K562 (cell line): ENCODE results near the gene SRC. TPM values are rescaled to one million over a fixed set of nuclear protein-coding genes. Genes with fewer than 3 reads are reported as not detected.

ENCODE experiments used
- CREM ChIP-seq: IDR thresholded peaks from 2 replicates; pipeline ENCODE4 v1.6.1; 2014; ENCODE audit warnings: antibody characterized with exemption, low read depth
- HIVEP1 ChIP-seq: fragments of 250-450 bp; sonication (Bioruptor Pico); IDR thresholded peaks from 2 replicates; pipeline ENCODE4 v1.4.0; 2020; ENCODE audit warnings: mild to moderate bottlenecking
- KDM5B ChIP-seq: fragments of 200-600 bp; sonication (generic); IDR thresholded peaks from 2 replicates; pipeline ENCODE4 v1.6.1; 2012; ENCODE audit warnings: low read depth, mild to moderate bottlenecking, moderate library complexity, low read length, control low read depth, inconsistent platforms; ENCODE audit not compliant: insufficient replicate concordance
- MNT ChIP-seq, 2 experiments: fragments of 450-650 bp; conservative IDR thresholded peaks; 2 replicates each; pipeline ENCODE4 v1.6.1; 2017; ENCODE audit warnings: mild to moderate bottlenecking in 2 of 2, moderate library complexity in 2 of 2
- NEUROD1 ChIP-seq: fragments of 150-350 bp; IDR thresholded peaks from 2 replicates; pipeline ENCODE4 v1.6.1; 2014; ENCODE audit warnings: borderline replicate concordance, low read length, low read depth; ENCODE audit not compliant: partially characterized antibody
- RBBP5 ChIP-seq: fragments of 200-600 bp; sonication (generic); IDR thresholded peaks from 2 replicates; pipeline ENCODE4 v1.6.1; 2012; ENCODE audit warnings: borderline replicate concordance, mild to moderate bottlenecking, low read length, control low read depth, inconsistent platforms; ENCODE audit not compliant: insufficient read depth, poor library complexity, severe bottlenecking
- RBM15 ChIP-seq: fragments of 200-400 bp; formaldehyde crosslinking; IDR thresholded peaks from 2 replicates; pipeline ENCODE4 v1.6.1; 2018; ENCODE audit warnings: mild to moderate bottlenecking, low read length, moderate library complexity; ENCODE audit not compliant: insufficient read depth
- RFX7 ChIP-seq: fragments of 250-450 bp; sonication (Bioruptor Pico); IDR thresholded peaks from 2 replicates; pipeline ENCODE4 v1.5.1; 2021; ENCODE audit warnings: mild to moderate bottlenecking
- SRSF1 ChIP-seq: fragments of 200-400 bp; formaldehyde crosslinking; IDR thresholded peaks from 2 replicates; pipeline ENCODE4 v1.6.1; 2017; ENCODE audit warnings: mild to moderate bottlenecking, low read depth, low read length, moderate library complexity
- TARDBP ChIP-seq: fragments of 450-650 bp; IDR thresholded peaks from 2 replicates; pipeline ENCODE4 v1.6.1; 2016
- TCF3 ChIP-seq: sonication (generic); formaldehyde crosslinking; IDR thresholded peaks from 2 replicates; pipeline ENCODE4 v1.4.0; 2020; ENCODE audit warnings: mild to moderate bottlenecking, missing genetic modification reagents
- TEAD4 ChIP-seq, 2 experiments: sonication (generic) in 1 of 2; formaldehyde crosslinking in 1 of 2; IDR thresholded peaks; 2 replicates each; pipeline versions ENCODE4 v1.6.1 to v1.8.0; 2012 to 2022; ENCODE audit warnings: borderline replicate concordance in 1 of 2, inconsistent platforms in 1 of 2, low read length in 1 of 2, mild to moderate bottlenecking in 1 of 2, missing genetic modification reagents in 1 of 2
- ZNF143 ChIP-seq: sonication (generic); formaldehyde crosslinking; IDR thresholded peaks from 2 replicates; pipeline ENCODE4 v1.9.0; 2022; ENCODE audit warnings: mild to moderate bottlenecking, missing genetic modification reagents
- ZNF184 ChIP-seq: sonication (generic); formaldehyde crosslinking; IDR thresholded peaks from 2 replicates; pipeline ENCODE4 v1.5.0; 2020; ENCODE audit warnings: missing genetic modification reagents
- ZNF232 ChIP-seq: sonication (generic); formaldehyde crosslinking; IDR thresholded peaks from 2 replicates; pipeline ENCODE4 v1.8.0; 2022; ENCODE audit warnings: mild to moderate bottlenecking, missing genetic modification reagents
- polyA plus RNA-seq, 8 experiments: library from polyadenylated mRNA; depleted of rRNA in 4 of 8; stranded (reverse) in 5 of 8; unstranded in 3 of 8; fragments of >200 nt; fragmentation: Nextera tagmentation in 2 of 8; fragmentation: Illumina TruSeq in 1 of 8; extraction: Ambion mirVana in 2 of 8; extraction: Trizol in 1 of 8; gene quantifications; 2 replicates each; pipeline versions ENCODE4 v1.2.1 to v1.2.3, GENCODE V29; 2011 to 2014; ENCODE audit warnings: inconsistent platforms in 1 of 8, missing spikeins in 1 of 8
- total RNA-seq, 7 experiments: library from RNA; depleted of rRNA in 6 of 7; stranded (reverse); fragments of >200 nt in 6 of 7; fragmentation: Illumina TruSeq in 2 of 7; extraction: Trizol in 2 of 7; gene quantifications; 2 replicates each; pipeline versions ENCODE4 v1.2.1 to v1.2.3, GENCODE V29; 2011 to 2021; ENCODE audit warnings: low replicate concordance in 1 of 7
- TF ChIP-seq, protein P1 (sequence below): sonication (generic); formaldehyde crosslinking; IDR thresholded peaks from 2 replicates; pipeline ENCODE4 v1.9.0; 2022; ENCODE audit warnings: mild to moderate bottlenecking, missing genetic modification reagents

The SRC gene
- total and polyA plus RNA-seq, 9 of the 15 experiments (the other 6 are each of a cell fraction or from before 2014, with no cell fraction given) = 0.06 to 8.5 (median 3.1) TPM

- TF ChIP-seq NEUROD1 = peak; percentile 64
- TF ChIP-seq TARDBP = no peak
- no peak for TF ChIP-seq ZNF184 (CRISPR knock-in tag)
- no peak for TF ChIP-seq TEAD4 (IDR thresholded peaks at IDR 0.05; ENCODE audit: low read length)
- TF ChIP-seq TEAD4 (CRISPR knock-in tag; IDR thresholded peaks at IDR 0.05; ENCODE audit: borderline replicate concordance) = no peak
- no peak for TF ChIP-seq ZNF232 (CRISPR knock-in tag)
- no peak for TF ChIP-seq RBM15
- TF ChIP-seq SRSF1 = no peak
- peak in 1 of 2 experiments; percentile 38; a peak in 1 of 4 replicates for TF ChIP-seq MNT (conservative IDR thresholded peaks at IDR 0.05)
- TF ChIP-seq RBBP5 = peak; percentile 59
- TF ChIP-seq, protein P1, sequence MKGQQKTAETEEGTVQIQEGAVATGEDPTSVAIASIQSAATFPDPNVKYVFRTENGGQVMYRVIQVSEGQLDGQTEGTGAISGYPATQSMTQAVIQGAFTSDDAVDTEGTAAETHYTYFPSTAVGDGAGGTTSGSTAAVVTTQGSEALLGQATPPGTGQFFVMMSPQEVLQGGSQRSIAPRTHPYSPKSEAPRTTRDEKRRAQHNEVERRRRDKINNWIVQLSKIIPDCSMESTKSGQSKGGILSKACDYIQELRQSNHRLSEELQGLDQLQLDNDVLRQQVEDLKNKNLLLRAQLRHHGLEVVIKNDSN (CRISPR knock-in tag) = no peak
- TF ChIP-seq RFX7 = no peak
- no peak for TF ChIP-seq ZNF143 (CRISPR knock-in tag)
- TF ChIP-seq HIVEP1 (CRISPR knock-in tag) = no peak
- peak; percentile 39; the same call in 1 of the 2 replicates for TF ChIP-seq CREM
- peak; percentile 40 for TF ChIP-seq KDM5B
- TF ChIP-seq TCF3 (CRISPR knock-in tag) = peak; percentile 67
Measured at GRCh38 chr20:37378785-37379598, 33.1 kb downstream of the SRC start (continued).
